HepG2 (cell line): ENCODE results near the gene SULT2B1. TPM values are rescaled to one million over a fixed set of nuclear protein-coding genes. Genes with fewer than 3 reads are reported as not detected.

Experiments used
- AHDC1 ChIP-seq: sonication (generic); formaldehyde crosslinking; IDR thresholded peaks from 2 replicates; pipeline ENCODE4 v1.5.1; 2020; ENCODE audit warnings: mild to moderate bottlenecking, missing genetic modification reagents, borderline replicate concordance
- ARHGAP35 ChIP-seq: sonication (generic); formaldehyde crosslinking; IDR thresholded peaks from 2 replicates; pipeline ENCODE4 v1.9.0; 2022; ENCODE audit warnings: mild to moderate bottlenecking, inconsistent platforms, moderate library complexity, missing genetic modification reagents, borderline replicate concordance
- ARID3A ChIP-seq: IDR thresholded peaks from 2 replicates; pipeline ENCODE4 v1.6.1; 2012; ENCODE audit warnings: low read depth, low read length, improper control_type of control experiment
- ATF1 ChIP-seq: IDR thresholded peaks from 2 replicates; pipeline ENCODE4 v1.6.1; 2016; ENCODE audit warnings: mild to moderate bottlenecking, control low read depth
- DDIT3 ChIP-seq: sonication (generic); formaldehyde crosslinking; IDR thresholded peaks from 2 replicates; pipeline ENCODE4 v1.4.0; 2020; ENCODE audit warnings: mild to moderate bottlenecking, missing genetic modification reagents
- FOXK2 ChIP-seq: fragments of 450-650 bp; IDR thresholded peaks from 2 replicates; pipeline ENCODE4 v1.6.1; 2016
- GMEB2 ChIP-seq: IDR thresholded peaks from 2 replicates; pipeline ENCODE4 v1.6.1; 2016; ENCODE audit warnings: missing biosample characterization, missing genetic modification reagents, low read depth
- KDM4B ChIP-seq: sonication (generic); formaldehyde crosslinking; IDR thresholded peaks from 2 replicates; pipeline ENCODE4 v1.4.0; 2020; ENCODE audit warnings: missing genetic modification reagents
- MTA1 ChIP-seq: sonication (generic); formaldehyde crosslinking; IDR thresholded peaks from 2 replicates; pipeline ENCODE4 v1.4.0; 2020; ENCODE audit warnings: missing genetic modification reagents, mild to moderate bottlenecking, borderline replicate concordance
- PHB2 ChIP-seq: fragments of 450-650 bp; IDR thresholded peaks from 2 replicates; pipeline ENCODE4 v1.6.1; 2018; ENCODE audit not compliant: partially characterized antibody
- PLRG1 ChIP-seq: fragments of 450-650 bp; conservative IDR thresholded peaks from 2 replicates; pipeline ENCODE4 v1.6.1; 2016
- TOPORS ChIP-seq: sonication (generic); formaldehyde crosslinking; IDR thresholded peaks from 2 replicates; pipeline ENCODE4 v1.8.0; 2023; ENCODE audit warnings: mild to moderate bottlenecking, missing genetic modification reagents
- ZNF138 ChIP-seq: sonication (generic); formaldehyde crosslinking; IDR thresholded peaks from 2 replicates; pipeline ENCODE4 v1.5.0; 2020; ENCODE audit warnings: mild to moderate bottlenecking, low read depth, missing genetic modification reagents
- ZNF18 ChIP-seq: sonication (generic); formaldehyde crosslinking; IDR thresholded peaks from 2 replicates; pipeline ENCODE4 v1.8.0; 2022; ENCODE audit warnings: mild to moderate bottlenecking, missing genetic modification reagents; ENCODE audit not compliant: insufficient replicate concordance
- ZNF563 ChIP-seq: sonication (generic); formaldehyde crosslinking; IDR thresholded peaks from 2 replicates; pipeline ENCODE4 v1.8.0; 2022; ENCODE audit warnings: mild to moderate bottlenecking, moderate library complexity, missing genetic modification reagents
- ZNF709 ChIP-seq: sonication (generic); formaldehyde crosslinking; IDR thresholded peaks from 2 replicates; pipeline ENCODE4 v1.5.0; 2020; ENCODE audit warnings: mild to moderate bottlenecking, missing genetic modification reagents
- ZNF777 ChIP-seq: sonication (generic); formaldehyde crosslinking; IDR thresholded peaks from 2 replicates; pipeline ENCODE4 v1.4.0; 2020; ENCODE audit warnings: missing genetic modification reagents
- ZNF782 ChIP-seq: sonication (generic); formaldehyde crosslinking; IDR thresholded peaks from 2 replicates; pipeline ENCODE4 v1.4.0; 2020; ENCODE audit warnings: missing genetic modification reagents, mild to moderate bottlenecking, borderline replicate concordance
- polyA plus RNA-seq, 8 experiments: library from polyadenylated mRNA; depleted of rRNA in 3 of 8; stranded (reverse) in 7 of 8; unstranded in 1 of 8; fragments of >200 nt; fragmentation: Illumina TruSeq in 4 of 8; extraction: Trizol in 4 of 8; gene quantifications; 2 replicates each; pipeline versions ENCODE4 v1.2.1 to v1.2.3, GENCODE V29; 2011 to 2016; ENCODE audit warnings: low read depth in 4 of 8, missing spikeins in 1 of 8, mixed read lengths in 1 of 8; ENCODE audit not compliant: insufficient read depth in 1 of 8
- total RNA-seq, 5 experiments: library from RNA; depleted of rRNA; stranded (reverse); fragments of >200 nt; fragmentation: Illumina TruSeq; extraction: Trizol; gene quantifications; 2 replicates each; pipeline ENCODE4 v1.2.3, GENCODE V29; 2016; ENCODE audit warnings: low read depth in 1 of 5

The SULT2B1 gene
- total and polyA plus RNA-seq, 2 of the 13 experiments (the other 11 are each of a cell fraction or from before 2014, with no cell fraction given), result 0.13 TPM; not detected in 1

GRCh38 chr19:48618916-48619691 lies 67.1 kb downstream of the SULT2B1 start, which contains the start of the genes RPL18 and SPHK2 (continued):
- TF ChIP-seq ARID3A (no peak; the same call in 1 of the 2 replicates), ZNF777 (CRISPR knock-in tag) (peak; percentile 94), ZNF709 (peak; percentile 76; the same call in 1 of the 2 replicates), PHB2 (no peak), KDM4B (CRISPR knock-in tag) (peak; percentile 54; the same call in 1 of the 2 replicates), ZNF563 (peak; percentile 84; the same call in 1 of the 2 replicates), AHDC1 (CRISPR knock-in tag) (0 out of 2 replicates have a peak, but pooled peaks have one; percentile 35), ZNF782 (CRISPR knock-in tag) (peak; percentile 25; the same call in 1 of the 2 replicates), ATF1 (CRISPR knock-in tag) (peak; percentile 100), DDIT3 (CRISPR knock-in tag) (no peak), MTA1 (CRISPR knock-in tag) (no peak; the same call in 1 of the 2 replicates), PLRG1 (no peak), TOPORS (peak; percentile 34; the same call in 1 of the 2 replicates), FOXK2 (peak; percentile 74; the same call in 1 of the 2 replicates), ARHGAP35 (no peak), ZNF18 (CRISPR knock-in tag) (peak; percentile 87), GMEB2 (CRISPR knock-in tag) (peak; percentile 100), ZNF138 (CRISPR knock-in tag) (peak; percentile 87; the same call in 1 of the 2 replicates)
